ENCODE data around the gene OPCML. TPM values are rescaled to one million over a fixed set of nuclear protein-coding genes. Genes with fewer than 3 reads are reported as not detected.

The OPCML gene
- total and polyA plus RNA-seq, 4 donors: under 0.01 to 0.01 TPM; not detected in 2

GRCh38 chr11:132746305-132746704 is 786.0 kb downstream of the OPCML start:
- TF ChIP-seq EGR1 (IDR thresholded peaks at IDR 0.05; ENCODE audit: low read depth in 2 of 2): no peak
- no peak for TF ChIP-seq TAF1 (conservative IDR thresholded peaks at IDR 0.05)
- TF ChIP-seq, protein P1, sequence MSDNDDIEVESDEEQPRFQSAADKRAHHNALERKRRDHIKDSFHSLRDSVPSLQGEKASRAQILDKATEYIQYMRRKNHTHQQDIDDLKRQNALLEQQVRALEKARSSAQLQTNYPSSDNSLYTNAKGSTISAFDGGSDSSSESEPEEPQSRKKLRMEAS (IDR thresholded peaks at IDR 0.05): no peak
- no peak for TF ChIP-seq HNF4G (IDR thresholded peaks at IDR 0.05)
- TF ChIP-seq CTCF (IDR thresholded peaks at IDR 0.05; ENCODE audit: low read depth, low read length, missing input control): no peak
- no peak for TF ChIP-seq NR2F2 (IDR thresholded peaks at IDR 0.05)
- WGBS: 82% methylated on average over 5 of the region's 5 CpGs

GRCh38 chr11:132745306-132745705 is 787.0 kb downstream of the OPCML start:
- no peak overlapping the region for H3K27ac ChIP-seq (ENCODE audit: low read depth in 1 of 2, low read length in 2 of 2)
- no peak overlapping the region for H3K4me3 ChIP-seq (ENCODE audit: low read depth in 1 of 3, low read length in 3 of 3)
- H3K9me3 ChIP-seq (ENCODE audit: control insufficient read depth in 4 of 4, low read length in 3 of 4): no peaks in the 10 kb centered on the region
- no peak overlapping the region for H3K9ac ChIP-seq (ENCODE audit: low read depth in 1 of 2, low read length in 2 of 2)
- no peaks in the 10 kb centered on the region for H3K4me1 ChIP-seq (ENCODE audit: control insufficient read depth in 4 of 4, insufficient read depth in 4 of 4, low read length in 3 of 4)
- no peaks in the 10 kb centered on the region for H3K27me3 ChIP-seq (ENCODE audit: control insufficient read depth in 4 of 4, insufficient read depth in 4 of 4, low read length in 3 of 4)
- WGBS: 46% methylated on average over 1 of the region's 1 CpG
- TF ChIP-seq NR2F2 (IDR thresholded peaks at IDR 0.05) (no peak), HNF4A (conservative IDR thresholded peaks at IDR 0.05) (no peak), JUND (IDR thresholded peaks at IDR 0.05) (no peak), SP1 (IDR thresholded peaks at IDR 0.05) (no peak), RXRA (IDR thresholded peaks at IDR 0.05) (no peak), GABPA (IDR thresholded peaks at IDR 0.05 in 1 of 2, conservative IDR thresholded peaks at IDR 0.05 in 1 of 2) (no peak), TAF1 (conservative IDR thresholded peaks at IDR 0.05) (no peak), RAD21 (IDR thresholded peaks at IDR 0.05) (no peak), FOXA1 (IDR thresholded peaks at IDR 0.05) (no peak), REST (IDR thresholded peaks at IDR 0.05) (no peak)
- TF ChIP-seq, protein P2, sequence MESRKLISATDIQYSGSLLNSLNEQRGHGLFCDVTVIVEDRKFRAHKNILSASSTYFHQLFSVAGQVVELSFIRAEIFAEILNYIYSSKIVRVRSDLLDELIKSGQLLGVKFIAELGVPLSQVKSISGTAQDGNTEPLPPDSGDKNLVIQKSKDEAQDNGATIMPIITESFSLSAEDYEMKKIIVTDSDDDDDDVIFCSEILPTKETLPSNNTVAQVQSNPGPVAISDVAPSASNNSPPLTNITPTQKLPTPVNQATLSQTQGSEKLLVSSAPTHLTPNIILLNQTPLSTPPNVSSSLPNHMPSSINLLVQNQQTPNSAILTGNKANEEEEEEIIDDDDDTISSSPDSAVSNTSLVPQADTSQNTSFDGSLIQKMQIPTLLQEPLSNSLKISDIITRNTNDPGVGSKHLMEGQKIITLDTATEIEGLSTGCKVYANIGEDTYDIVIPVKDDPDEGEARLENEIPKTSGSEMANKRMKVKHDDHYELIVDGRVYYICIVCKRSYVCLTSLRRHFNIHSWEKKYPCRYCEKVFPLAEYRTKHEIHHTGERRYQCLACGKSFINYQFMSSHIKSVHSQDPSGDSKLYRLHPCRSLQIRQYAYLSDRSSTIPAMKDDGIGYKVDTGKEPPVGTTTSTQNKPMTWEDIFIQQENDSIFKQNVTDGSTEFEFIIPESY (IDR thresholded peaks at IDR 0.05): no peak
- TF ChIP-seq, protein P1 (IDR thresholded peaks at IDR 0.05): no peak
- H3K36me3 ChIP-seq (ENCODE audit: control insufficient read depth in 4 of 4, insufficient read depth in 3 of 4, low read depth in 1 of 4, low read length in 3 of 4): no peaks in the 10 kb centered on the region
- DNase-seq (ENCODE audit: low spot score): no peak

More at GRCh38 chr11:132746305-132746704, 786.0 kb downstream of the OPCML start:
- Histone ChIP-seq H3K27ac (ENCODE audit: low read depth in 1 of 2, low read length in 2 of 2) (no peak overlapping the region), H3K9ac (ENCODE audit: low read depth in 1 of 2, low read length in 2 of 2) (no peak overlapping the region), H3K36me3 (ENCODE audit: control insufficient read depth in 4 of 4, insufficient read depth in 3 of 4, low read depth in 1 of 4, low read length in 3 of 4) (no peaks in the 10 kb centered on the region), H3K4me3 (ENCODE audit: low read depth in 1 of 3, low read length in 3 of 3) (no peak overlapping the region), H3K4me1 (ENCODE audit: control insufficient read depth in 4 of 4, insufficient read depth in 4 of 4, low read length in 3 of 4) (no peaks in the 10 kb centered on the region), H3K9me3 (ENCODE audit: control insufficient read depth in 4 of 4, low read length in 3 of 4) (no peaks in the 10 kb centered on the region), H3K27me3 (ENCODE audit: control insufficient read depth in 4 of 4, insufficient read depth in 4 of 4, low read length in 3 of 4) (no peaks in the 10 kb centered on the region)
- no peak for DNase-seq (ENCODE audit: low spot score)
